HS-27A (cell line): Measurements from ENCODE around the gene SNRNP25.
"Not testable (repeated sequence)": the region's sequence is repeated elsewhere in the genome, so short reads cannot be mapped to it uniquely, and the experiment has no call there.

Source experiments
- DNase-seq: peaks from one replicate; pipeline ENCODE4 v3.0.0-alpha.2; 2012; ENCODE audit warnings: low read depth, missing footprints

The SNRNP25 gene

GRCh38 chr16:53346-54236 lies at the start of gene SNRNP25, which contains the start of gene POLR3K:
TSS of gene SNRNP25 (plus strand) at chr16:53828. CDS start at chr16:54017, 189 bp downstream.
TSS of gene POLR3K (minus strand) at chr16:53608. CDS start at chr16:53586, 22 bp downstream.
- peak; percentile 86 for DNase-seq

GRCh38 chr16:9903-10665 lies 43.5 kb upstream of the SNRNP25 start:
- no peak for DNase-seq

- not testable (repeated sequence) for DNase-seq
Measured at GRCh38 chr16:10772-11171, 42.9 kb upstream of the SNRNP25 start.

GRCh38 chr16:17062-17765 lies 36.4 kb upstream of the SNRNP25 start:
- DNase-seq: not testable (repeated sequence)

GRCh38 chr16:20886-21285 lies 32.7 kb upstream of the SNRNP25 start:
- not testable (repeated sequence) for DNase-seq

- not testable (repeated sequence) for DNase-seq
Measured at GRCh38 chr16:24151-24550, 29.5 kb upstream of the SNRNP25 start.

GRCh38 chr16:25926-26348 lies 27.7 kb upstream of the SNRNP25 start:
- not testable (repeated sequence) for DNase-seq

GRCh38 chr16:30627-31026 lies 23.0 kb upstream of the SNRNP25 start:
- not testable (repeated sequence) for DNase-seq

- DNase-seq: not testable (repeated sequence)
Measured at GRCh38 chr16:33154-33876, 20.3 kb upstream of the SNRNP25 start.

- DNase-seq: no peak
Measured at GRCh38 chr16:33877-34647, 19.6 kb upstream of the SNRNP25 start.

GRCh38 chr16:34648-34987 lies 19.0 kb upstream of the SNRNP25 start:
- no peak for DNase-seq

- no peak for DNase-seq
Measured at GRCh38 chr16:35011-35677, 18.5 kb upstream of the SNRNP25 start.

GRCh38 chr16:35678-36305 lies 17.8 kb upstream of the SNRNP25 start:
- DNase-seq: no peak

- no peak for DNase-seq
Measured at GRCh38 chr16:36336-36984, 17.2 kb upstream of the SNRNP25 start.

- DNase-seq: no peak
Measured at GRCh38 chr16:37511-37910, 16.1 kb upstream of the SNRNP25 start.

- DNase-seq: not testable (repeated sequence)
Measured at GRCh38 chr16:38206-38605, 15.4 kb upstream of the SNRNP25 start.

GRCh38 chr16:38941-39892 lies 14.4 kb upstream of the SNRNP25 start:
- no peak for DNase-seq

- no peak for DNase-seq
Measured at GRCh38 chr16:41439-42068, 12.1 kb upstream of the SNRNP25 start.
